ENCODE results near the gene CREBBP. TPM values are rescaled to one million over a fixed set of nuclear protein-coding genes. Genes with fewer than 3 reads are reported as not detected.

CREBBP gene
- total RNA-seq, 1 experiment from 2014 or later = 7.0 TPM

DNA sequence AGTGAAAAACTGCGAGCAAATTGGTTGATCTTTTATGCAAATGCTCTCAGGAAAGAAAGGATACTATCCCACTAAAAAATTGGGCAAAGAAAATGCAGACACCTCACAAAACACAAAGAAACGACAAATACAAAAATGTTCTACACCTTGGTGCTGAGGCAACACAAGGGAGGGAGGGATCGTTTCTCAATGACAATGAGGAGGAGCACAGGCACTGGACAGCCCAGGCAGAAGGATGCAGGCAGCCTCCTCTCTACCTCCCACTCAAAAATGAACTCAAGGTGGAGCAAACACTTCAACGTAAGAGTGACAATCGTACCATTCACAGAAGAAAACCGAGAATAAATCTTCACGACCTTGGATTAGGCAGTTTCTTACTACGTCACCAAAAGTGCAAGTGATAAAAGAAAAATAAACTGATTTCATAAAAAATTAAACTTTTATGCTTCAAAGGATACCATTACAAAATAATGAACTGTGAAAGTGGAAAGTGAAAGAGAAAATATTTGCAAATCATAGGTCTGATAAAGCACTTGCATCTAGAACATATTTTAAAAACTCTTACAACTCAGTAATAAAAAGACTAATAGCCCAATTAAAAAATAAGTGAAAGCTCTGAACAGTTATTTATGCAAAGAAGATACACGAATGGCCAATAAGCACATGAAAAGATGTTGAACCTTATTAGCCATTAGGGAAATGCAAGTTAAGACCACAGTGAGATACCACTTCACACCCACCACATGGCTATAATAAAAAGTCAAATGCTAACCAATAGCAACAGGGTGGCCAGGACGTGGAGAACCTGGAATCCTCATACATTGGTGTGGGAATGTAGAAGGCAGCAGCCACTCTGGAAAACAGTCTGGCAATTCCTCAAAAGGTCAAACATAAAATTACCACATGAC, 82.4 kb downstream of the CREBBP start:
- Histone ChIP-seq H3K36me3 (peaks cover 8% of the 10 kb centered on the region), H3K4me3 (no peak overlapping the region), H3K27me3 (no peaks in the 10 kb centered on the region), H3K9me3 (no peaks in the 10 kb centered on the region)
- DNase-seq = no peak

DNA sequence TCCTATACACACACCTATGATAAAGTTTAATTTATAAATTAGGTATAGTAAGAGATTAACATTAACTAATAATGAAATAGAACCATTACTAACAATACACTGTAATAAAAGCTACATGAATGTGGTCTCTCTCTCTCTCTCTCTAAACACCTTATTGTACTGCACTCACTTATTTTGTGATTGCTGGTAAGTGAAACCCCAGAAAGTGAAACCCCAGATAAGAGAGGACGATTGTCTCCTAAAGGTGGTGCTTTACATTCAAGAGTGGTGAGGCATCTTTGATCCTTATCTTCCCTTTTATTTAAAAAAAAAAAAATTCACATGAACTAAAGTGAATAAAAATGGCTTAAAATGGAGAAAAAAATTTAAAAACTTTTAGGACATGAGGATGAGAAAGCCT, 83.0 kb downstream of the CREBBP start:
- Histone ChIP-seq H3K4me3 (no peak overlapping the region), H3K9me3 (no peaks in the 10 kb centered on the region), H3K27me3 (no peaks in the 10 kb centered on the region), H3K36me3 (peaks cover 15% of the 10 kb centered on the region)
- DNase-seq = no peak

DNA sequence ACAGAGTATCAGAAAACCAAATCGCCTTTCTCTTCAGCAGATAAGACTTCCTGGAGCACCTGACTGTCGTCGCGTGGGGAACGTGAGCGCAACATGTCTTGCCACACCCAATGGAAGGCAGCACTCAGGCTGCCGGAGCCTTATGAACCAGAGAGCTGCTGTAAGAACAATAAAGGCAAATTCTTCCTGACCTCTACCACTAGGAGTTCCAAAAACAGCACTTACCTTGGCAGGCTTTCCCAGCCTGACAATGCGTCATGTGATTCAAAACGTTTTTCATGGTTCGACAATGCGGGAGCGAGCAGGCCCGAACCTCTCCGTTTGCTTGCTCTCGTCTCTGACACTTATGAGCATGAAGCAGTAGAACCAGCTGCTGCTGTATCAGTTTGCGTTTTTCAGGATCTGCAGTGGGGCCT, 87.3 kb downstream of the CREBBP start:
- Histone ChIP-seq H3K9me3 (no peaks in the 10 kb centered on the region), H3K4me3 (no peak overlapping the region), H3K27me3 (no peaks in the 10 kb centered on the region; the same call in 1 of the 2 replicates), H3K36me3 (peaks cover 46% of the 10 kb centered on the region)
- DNase-seq = no peak

DNA sequence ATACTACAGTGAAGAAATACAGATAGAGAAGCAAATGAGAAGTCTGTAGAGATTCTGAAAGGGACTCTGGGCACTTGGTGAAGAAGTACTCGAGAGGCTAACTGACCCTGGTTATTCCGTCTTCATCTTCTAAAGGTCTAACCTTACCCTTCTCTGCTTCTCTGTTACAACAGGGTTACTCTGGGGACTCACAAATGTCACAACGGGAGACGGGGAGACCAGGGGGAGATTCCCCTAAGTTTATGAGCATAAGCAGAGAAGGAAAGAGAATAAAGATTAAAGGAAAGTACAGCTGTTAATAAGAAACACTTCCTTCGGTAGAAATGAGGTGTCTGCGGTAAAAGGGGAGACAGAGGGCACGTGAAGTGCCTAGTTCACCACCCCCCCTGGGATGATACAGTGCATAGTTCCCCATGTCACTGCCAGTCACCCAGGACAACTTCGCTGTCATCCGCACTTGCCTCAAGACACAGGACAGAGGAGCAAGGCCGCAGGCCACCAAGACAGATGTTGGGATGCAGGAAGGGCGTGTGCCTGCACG, 88.0 kb downstream of the CREBBP start:
- Histone ChIP-seq H3K4me3 (no peak overlapping the region), H3K9me3 (no peaks in the 10 kb centered on the region), H3K27me3 (no peaks in the 10 kb centered on the region; the same call in 1 of the 2 replicates), H3K36me3 (peaks cover 52% of the 10 kb centered on the region)
- DNase-seq = no peak

DNA sequence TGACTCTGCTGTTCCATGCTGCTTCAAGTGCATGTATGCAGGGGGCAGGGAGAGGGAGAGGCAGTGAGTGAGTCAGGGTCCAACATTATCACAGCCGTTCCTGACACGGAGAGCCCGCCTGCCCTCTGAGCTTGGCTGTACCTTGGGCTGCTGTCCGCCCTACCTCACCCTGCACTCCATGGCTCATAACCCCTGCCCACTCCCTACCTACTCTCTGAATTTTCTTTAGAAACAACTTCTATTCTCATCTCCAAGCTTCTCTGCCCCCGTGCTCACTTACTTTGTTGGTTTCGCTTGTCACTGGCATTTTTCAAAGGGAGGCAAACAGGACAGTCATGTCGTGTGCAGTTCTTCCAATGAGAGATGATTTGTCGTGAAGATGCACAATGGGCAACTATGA, 88.8 kb downstream of the CREBBP start:
- H3K27me3 ChIP-seq = no peaks in the 10 kb centered on the region; the same call in 1 of the 2 replicates
- H3K9me3 ChIP-seq = no peaks in the 10 kb centered on the region
- H3K36me3 ChIP-seq = peaks cover 53% of the 10 kb centered on the region
- H3K4me3 ChIP-seq = no peak overlapping the region
- no peak for DNase-seq

GRCh38 chr16:3789375-3790099, 91.0 kb downstream of the CREBBP start:
- Histone ChIP-seq H3K36me3 (peaks cover 67% of the 10 kb centered on the region), H3K27me3 (no peaks in the 10 kb centered on the region; the same call in 1 of the 2 replicates), H3K9me3 (no peaks in the 10 kb centered on the region), H3K4me3 (no peak overlapping the region)
- no peak for DNase-seq

DNA sequence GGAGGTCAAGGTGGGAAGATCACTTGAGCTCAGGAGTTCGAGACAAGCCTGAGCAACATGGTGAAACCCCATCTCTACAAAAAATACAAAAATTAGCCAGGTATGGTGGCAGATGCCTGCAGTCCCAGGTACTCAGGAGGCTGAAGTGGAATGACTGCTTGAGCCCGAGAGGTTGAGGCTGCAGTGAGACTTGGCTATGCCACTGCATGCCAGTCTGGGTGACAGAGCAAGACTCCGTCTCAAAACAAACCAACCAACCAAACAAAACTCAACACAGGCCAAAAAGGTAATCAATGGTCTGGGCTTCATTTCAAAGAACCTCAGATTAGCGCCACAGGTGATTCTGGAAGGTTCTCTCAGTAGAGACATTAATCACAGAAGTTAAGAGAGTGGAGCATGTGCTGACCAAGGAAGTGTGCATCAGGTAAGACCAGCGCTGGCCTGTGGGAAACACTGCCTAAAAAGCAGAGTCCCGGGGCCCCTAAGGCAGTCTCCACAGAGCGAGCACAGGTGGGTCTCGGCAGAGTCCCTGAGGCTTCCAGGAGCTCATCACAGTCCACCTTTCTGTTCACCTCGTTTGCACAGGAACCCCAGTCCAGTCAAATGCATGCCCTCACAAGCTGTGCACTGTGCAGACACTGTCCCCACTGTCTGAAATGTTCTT, 91.7 kb downstream of the CREBBP start:
- no peaks in the 10 kb centered on the region; the same call in 1 of the 2 replicates for H3K27me3 ChIP-seq
- H3K36me3 ChIP-seq = peaks cover 72% of the 10 kb centered on the region
- H3K9me3 ChIP-seq = no peaks in the 10 kb centered on the region
- no peak for DNase-seq
- no peak overlapping the region for H3K4me3 ChIP-seq

DNA sequence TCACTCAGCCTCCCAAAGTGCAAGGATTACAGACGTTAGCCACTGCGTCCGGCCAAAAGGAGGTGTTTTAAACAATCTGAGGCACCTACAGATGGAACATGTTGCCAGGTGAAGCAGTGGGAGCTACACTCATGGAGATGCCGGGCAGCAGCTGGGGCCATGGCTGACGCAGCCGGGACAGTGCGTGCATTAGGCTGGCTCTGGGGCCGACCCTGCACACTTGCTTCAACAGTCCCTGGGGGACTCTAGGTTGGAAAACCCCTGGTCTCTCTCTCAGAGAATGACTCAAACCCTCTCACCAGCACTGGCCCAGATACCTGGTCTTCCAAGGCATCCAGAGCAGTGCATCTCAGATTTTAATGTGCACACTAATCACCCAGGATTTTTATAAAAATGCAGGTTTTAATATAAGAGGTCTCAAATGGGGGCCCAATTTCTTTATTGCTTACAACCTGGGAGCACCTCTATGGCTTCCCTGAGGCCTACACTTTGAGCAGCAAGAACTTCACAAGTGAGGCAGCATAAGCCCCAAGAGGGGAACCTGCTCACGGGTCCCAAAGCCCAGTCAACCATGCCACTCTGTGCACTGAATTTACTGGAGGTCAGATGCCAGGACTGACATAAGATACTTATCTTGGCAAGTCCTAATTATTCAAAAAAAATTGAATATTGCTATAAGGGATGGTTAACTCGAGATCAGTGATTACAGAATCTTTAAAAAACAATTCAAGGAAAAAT, 92.4 kb downstream of the CREBBP start:
- peaks cover 66% of the 10 kb centered on the region for H3K36me3 ChIP-seq
- no peak overlapping the region for H3K4me3 ChIP-seq
- DNase-seq = no peak
- no peaks in the 10 kb centered on the region for H3K9me3 ChIP-seq
- no peaks in the 10 kb centered on the region; the same call in 1 of the 2 replicates for H3K27me3 ChIP-seq

DNA sequence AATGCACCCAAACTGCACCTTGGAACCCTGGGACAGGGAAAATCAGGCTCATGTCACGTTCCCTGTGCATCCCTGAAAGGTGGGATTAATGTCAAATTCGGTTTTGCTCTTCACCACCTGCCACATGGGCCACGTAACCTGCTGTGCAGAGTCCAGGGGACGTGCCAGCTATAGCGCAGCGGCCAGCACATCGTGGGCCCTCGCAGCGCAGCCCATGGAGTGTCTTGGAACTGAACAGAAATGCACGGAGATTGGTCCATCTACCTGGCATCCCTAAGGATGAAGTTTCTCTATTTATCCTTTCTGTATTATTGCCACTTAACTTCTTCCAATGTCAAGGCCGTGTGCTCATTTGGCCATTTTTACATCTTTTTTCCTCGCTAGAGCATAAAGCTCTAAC, 95.1 kb downstream of the CREBBP start:
- H3K9me3 ChIP-seq = no peaks in the 10 kb centered on the region
- H3K27me3 ChIP-seq = no peaks in the 10 kb centered on the region; the same call in 1 of the 2 replicates
- no peak for DNase-seq
- no peak overlapping the region for H3K4me3 ChIP-seq
- H3K36me3 ChIP-seq = peaks cover 57% of the 10 kb centered on the region

DNA sequence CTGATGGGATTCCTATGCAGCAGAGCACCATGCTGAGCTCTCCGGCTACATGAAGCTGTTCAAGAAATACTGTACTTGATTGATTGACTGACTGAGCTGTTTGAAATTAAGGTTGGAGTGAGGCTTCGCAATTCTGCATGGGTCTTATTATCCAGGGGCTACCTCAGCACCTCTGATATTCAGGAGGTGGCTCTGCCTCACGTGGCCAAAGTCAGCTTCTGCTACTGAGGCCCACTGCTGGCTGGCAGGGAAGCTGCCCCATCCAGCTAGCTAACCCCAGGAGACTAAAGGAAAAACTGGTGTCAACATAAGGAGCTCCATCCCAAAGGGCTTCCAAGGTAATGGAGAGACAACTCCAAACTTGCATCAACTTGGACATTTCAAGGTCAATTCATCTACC, 97.0 kb downstream of the CREBBP start:
- Histone ChIP-seq H3K36me3 (peaks cover 60% of the 10 kb centered on the region), H3K27me3 (no peaks in the 10 kb centered on the region; the same call in 1 of the 2 replicates), H3K4me3 (no peak overlapping the region), H3K9me3 (no peaks in the 10 kb centered on the region)
- no peak for DNase-seq

DNA sequence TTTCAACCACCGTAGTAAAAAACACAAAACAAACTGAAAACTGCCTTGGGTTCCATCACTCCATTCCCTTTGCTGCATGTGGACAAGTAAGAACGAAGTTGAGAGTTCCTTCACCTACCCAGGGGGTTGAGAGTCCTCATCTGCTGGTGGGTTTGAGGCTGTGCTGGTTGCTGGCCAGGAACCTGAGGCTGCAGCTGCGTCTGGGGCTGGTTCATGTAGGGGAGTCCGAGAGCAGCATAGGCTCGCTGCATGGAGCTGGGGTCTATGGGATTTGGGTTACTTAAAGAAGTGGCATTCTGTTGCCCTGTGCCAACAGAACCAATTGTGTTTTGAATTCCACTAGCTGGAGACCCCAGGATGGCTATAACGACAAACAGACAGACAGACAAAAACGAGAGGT, 97.9 kb downstream of the CREBBP start:
- no peak for DNase-seq
- Histone ChIP-seq H3K9me3 (no peaks in the 10 kb centered on the region), H3K36me3 (peaks cover 60% of the 10 kb centered on the region), H3K27me3 (no peaks in the 10 kb centered on the region), H3K4me3 (no peak overlapping the region)

DNA sequence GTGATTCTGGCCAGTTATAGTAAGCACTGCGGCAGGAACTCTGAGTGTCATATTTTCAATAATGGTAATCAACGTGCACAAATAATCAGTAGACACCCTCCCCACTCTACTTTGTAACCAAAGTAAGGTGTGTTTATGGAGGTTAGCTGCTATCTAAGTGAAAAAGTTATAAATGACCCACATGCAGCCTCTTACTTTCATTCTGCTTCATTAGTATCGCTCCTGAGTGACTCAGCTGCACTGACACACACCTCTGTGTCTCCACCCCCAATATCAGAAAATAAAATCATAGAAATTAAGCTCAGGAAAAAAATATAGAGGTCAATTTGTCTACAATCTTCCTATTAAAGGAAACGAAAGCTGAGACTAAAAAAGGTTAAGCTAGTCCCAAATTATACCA, 99.1 kb downstream of the CREBBP start:
- no peaks in the 10 kb centered on the region for H3K27me3 ChIP-seq
- no peak for DNase-seq
- peaks cover 64% of the 10 kb centered on the region for H3K36me3 ChIP-seq
- no peak overlapping the region for H3K4me3 ChIP-seq
- no peaks in the 10 kb centered on the region for H3K9me3 ChIP-seq

- Histone ChIP-seq H3K4me3 (no peak overlapping the region), H3K27me3 (no peaks in the 10 kb centered on the region), H3K9me3 (no peaks in the 10 kb centered on the region), H3K36me3 (peaks cover 61% of the 10 kb centered on the region)
- no peak for DNase-seq
Measured at GRCh38 chr16:3780570-3780969, 99.9 kb downstream of the CREBBP start.

GRCh38 chr16:3776316-3776715, 104.2 kb downstream of the CREBBP start:
- Histone ChIP-seq H3K4me3 (no peak overlapping the region), H3K36me3 (peaks cover 73% of the 10 kb centered on the region), H3K27me3 (no peaks in the 10 kb centered on the region), H3K9me3 (no peaks in the 10 kb centered on the region)
- no peak for DNase-seq

GRCh38 chr16:3774819-3775218, 105.7 kb downstream of the CREBBP start:
- Histone ChIP-seq H3K9me3 (no peaks in the 10 kb centered on the region), H3K27me3 (no peaks in the 10 kb centered on the region), H3K36me3 (peaks cover 76% of the 10 kb centered on the region), H3K4me3 (no peak overlapping the region)
- DNase-seq = no peak

GRCh38 chr16:3774156-3774767, 106.3 kb downstream of the CREBBP start:
- no peak for DNase-seq
- H3K36me3 ChIP-seq = peaks cover 76% of the 10 kb centered on the region
- no peak overlapping the region for H3K4me3 ChIP-seq
- no peaks in the 10 kb centered on the region for H3K27me3 ChIP-seq
- no peaks in the 10 kb centered on the region for H3K9me3 ChIP-seq

Data from MG63 (cell line).